PC-9 (cell line): ENCODE results near the gene PRSS50. TPM values are rescaled to one million over a fixed set of nuclear protein-coding genes. Genes with fewer than 3 reads are reported as not detected.

Source experiments
- BruUV-seq: library from RNA; stranded (reverse); fragments of 400-500 nt; replicated peaks from 2 replicates; lab custom pipeline; 2021; lab: Mats Ljungman, UMichigan
- CTCF ChIA-PET: fragments of 300-600 bp; sonication (Branson Sonifier 250); formaldehyde crosslinking; loops from one replicate; lab custom pipeline; 2022; ENCODE audit warnings: antibody characterized with exemption; lab: Charles Lee
- POLR2A ChIA-PET: fragments of 300-600 bp; sonication (Branson Sonifier 250); formaldehyde crosslinking; loops from one replicate; lab custom pipeline; 2022; ENCODE audit warnings: antibody characterized with exemption; ENCODE audit not compliant: unreplicated experiment; lab: Charles Lee
- DNase-seq, 2 experiments: peaks; one replicate each; pipeline versions ENCODE4 v3.0.0 to v3.0.0-alpha.2; 2015 to 2022; ENCODE audit warnings: mixed read lengths in 1 of 2
- H2AFZ ChIP-seq: fragments of 200-600 bp; sonication (generic); 2 replicates; pipeline ENCODE4 v1.8.1; 2017; ENCODE audit warnings: antibody characterized with exemption
- H3F3A ChIP-seq: fragments of 200-600 bp; sonication (generic); 2 replicates; pipeline ENCODE4 v1.8.1; 2017; ENCODE audit warnings: antibody characterized with exemption, mild to moderate bottlenecking, low read depth; ENCODE audit not compliant: insufficient read depth
- H3K27ac ChIP-seq: fragments of 200-600 bp; sonication (generic); 2 replicates; pipeline ENCODE4 v1.6.1; 2016; ENCODE audit warnings: mixed run types
- H3K27me3 ChIP-seq: fragments of 200-600 bp; sonication (generic); 2 replicates; pipeline ENCODE4 v1.6.1; 2016; ENCODE audit warnings: low read depth, mixed run types; ENCODE audit not compliant: insufficient read depth
- H3K36me3 ChIP-seq: fragments of 200-600 bp; sonication (generic); 2 replicates; pipeline ENCODE4 v1.6.1; 2016; ENCODE audit warnings: low read depth, mixed run types
- H3K4me1 ChIP-seq: fragments of 200-600 bp; sonication (generic); replicated peaks from 2 replicates; pipeline ENCODE4 v1.6.1; 2016; ENCODE audit warnings: mixed run types; ENCODE audit not compliant: insufficient read depth
- H3K4me2 ChIP-seq: fragments of 200-600 bp; sonication (generic); 2 replicates; pipeline ENCODE4 v1.6.1; 2017; ENCODE audit warnings: mixed run types
- H3K4me3 ChIP-seq: fragments of 200-600 bp; sonication (generic); 2 replicates; pipeline ENCODE4 v1.6.1; 2016; ENCODE audit warnings: mixed run types
- H3K79me2 ChIP-seq: fragments of 200-600 bp; sonication (generic); 2 replicates; pipeline ENCODE4 v1.6.1; 2017; ENCODE audit warnings: low read depth, mixed run types
- H3K9me2 ChIP-seq: fragments of 200-600 bp; sonication (generic); 2 replicates; pipeline ENCODE4 v1.8.1; 2017; ENCODE audit warnings: mild to moderate bottlenecking; ENCODE audit not compliant: insufficient read depth
- H3K9me3 ChIP-seq: fragments of 200-600 bp; sonication (generic); 2 replicates; pipeline ENCODE4 v1.8.1; 2016; ENCODE audit warnings: low read depth; ENCODE audit not compliant: insufficient read depth
- H4K20me1 ChIP-seq: fragments of 200-600 bp; sonication (generic); 2 replicates; pipeline ENCODE4 v1.8.1; 2017; ENCODE audit not compliant: insufficient read depth
- EZH2 ChIP-seq: fragments of 200-600 bp; sonication (generic); IDR thresholded peaks from 2 replicates; pipeline ENCODE4 v1.8.0; 2017; ENCODE audit warnings: antibody characterized with exemption, low read depth
- intact Hi-C: fragments of 100-400 bp; cut with micrococcal nuclease; formaldehyde crosslinking; loops from one replicate; pipeline ENCODE4 v1.10.0; 2022; ENCODE audit not compliant: unreplicated experiment
- total RNA-seq: library from RNA; stranded (reverse); gene quantifications from 2 replicates; pipeline ENCODE4 v1.2.3, GENCODE V29; 2021
- TF ChIP-seq, protein P1 (sequence below): fragments of 200-600 bp; sonication (generic); conservative IDR thresholded peaks from 2 replicates; pipeline ENCODE4 v1.6.1; 2017; ENCODE audit warnings: mixed run types, antibody characterized with exemption, mild to moderate bottlenecking, moderate library complexity

Gene PRSS50
- total RNA-seq, 1 experiment from 2014 or later = 0.50 TPM

DNA sequence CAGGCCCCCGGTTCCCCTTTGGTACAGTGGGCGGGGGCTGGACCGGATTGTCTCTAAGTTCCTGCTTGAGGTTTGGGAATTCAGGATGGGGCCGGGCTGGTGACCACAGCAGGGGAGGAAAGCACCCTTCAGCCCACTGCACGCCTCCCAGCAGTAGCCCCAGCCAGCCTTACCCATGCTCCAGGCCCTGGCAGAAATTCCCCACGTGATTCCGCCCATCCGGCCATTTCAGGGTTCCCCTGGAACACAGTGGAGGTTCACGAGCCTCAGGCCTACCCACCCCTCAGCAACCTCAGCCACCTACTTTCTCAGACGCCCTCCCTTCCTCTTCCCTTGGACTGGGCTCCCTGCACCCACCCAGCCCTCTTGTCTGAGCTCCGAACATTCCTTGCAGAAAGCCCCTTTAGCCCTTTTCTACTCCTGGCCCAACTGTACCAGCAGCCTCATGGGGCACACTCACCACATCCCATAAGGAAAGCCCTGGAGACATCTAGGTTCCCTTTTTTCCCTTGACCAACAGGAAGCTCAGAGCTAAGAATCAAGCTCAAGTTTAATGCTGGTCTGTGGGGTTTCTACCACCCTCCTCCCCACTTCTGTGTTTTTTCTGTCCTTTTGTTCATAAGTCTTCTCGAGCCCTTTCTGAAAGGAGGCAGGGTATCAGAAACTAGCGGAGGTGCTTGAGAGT, 35.7 kb downstream of the PRSS50 start:
- H2AFZ ChIP-seq = no peak overlapping the region
- no peaks in the 10 kb centered on the region for H3K27me3 ChIP-seq
- no peaks in the 10 kb centered on the region for H3F3A ChIP-seq
- no peaks in the 10 kb centered on the region for H3K9me2 ChIP-seq
- no peaks in the 10 kb centered on the region for H3K4me1 ChIP-seq
- H3K4me3 ChIP-seq = no peak overlapping the region
- TF ChIP-seq, protein P1, sequence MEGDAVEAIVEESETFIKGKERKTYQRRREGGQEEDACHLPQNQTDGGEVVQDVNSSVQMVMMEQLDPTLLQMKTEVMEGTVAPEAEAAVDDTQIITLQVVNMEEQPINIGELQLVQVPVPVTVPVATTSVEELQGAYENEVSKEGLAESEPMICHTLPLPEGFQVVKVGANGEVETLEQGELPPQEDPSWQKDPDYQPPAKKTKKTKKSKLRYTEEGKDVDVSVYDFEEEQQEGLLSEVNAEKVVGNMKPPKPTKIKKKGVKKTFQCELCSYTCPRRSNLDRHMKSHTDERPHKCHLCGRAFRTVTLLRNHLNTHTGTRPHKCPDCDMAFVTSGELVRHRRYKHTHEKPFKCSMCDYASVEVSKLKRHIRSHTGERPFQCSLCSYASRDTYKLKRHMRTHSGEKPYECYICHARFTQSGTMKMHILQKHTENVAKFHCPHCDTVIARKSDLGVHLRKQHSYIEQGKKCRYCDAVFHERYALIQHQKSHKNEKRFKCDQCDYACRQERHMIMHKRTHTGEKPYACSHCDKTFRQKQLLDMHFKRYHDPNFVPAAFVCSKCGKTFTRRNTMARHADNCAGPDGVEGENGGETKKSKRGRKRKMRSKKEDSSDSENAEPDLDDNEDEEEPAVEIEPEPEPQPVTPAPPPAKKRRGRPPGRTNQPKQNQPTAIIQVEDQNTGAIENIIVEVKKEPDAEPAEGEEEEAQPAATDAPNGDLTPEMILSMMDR = no peak
- no peak for TF ChIP-seq EZH2
- H3K79me2 ChIP-seq = no peaks in the 10 kb centered on the region
- no peaks in the 10 kb centered on the region for H4K20me1 ChIP-seq
- no TSS peak for BruUV-seq
- ChIA-PET POLR2A (interaction anchor here (0.5 kb wide), 1 partner anchor 10 kb away, joined by 3 read pairs; no protein-coding TSS in a partner anchor), CTCF (no interaction called here)
- intact Hi-C loops = no loop called here
- no peaks in the 10 kb centered on the region for H3K9me3 ChIP-seq
- DNase-seq = no peak
- H3K27ac ChIP-seq = no peak overlapping the region
- H3K4me2 ChIP-seq = no peak overlapping the region
- no peaks in the 10 kb centered on the region for H3K36me3 ChIP-seq

DNA sequence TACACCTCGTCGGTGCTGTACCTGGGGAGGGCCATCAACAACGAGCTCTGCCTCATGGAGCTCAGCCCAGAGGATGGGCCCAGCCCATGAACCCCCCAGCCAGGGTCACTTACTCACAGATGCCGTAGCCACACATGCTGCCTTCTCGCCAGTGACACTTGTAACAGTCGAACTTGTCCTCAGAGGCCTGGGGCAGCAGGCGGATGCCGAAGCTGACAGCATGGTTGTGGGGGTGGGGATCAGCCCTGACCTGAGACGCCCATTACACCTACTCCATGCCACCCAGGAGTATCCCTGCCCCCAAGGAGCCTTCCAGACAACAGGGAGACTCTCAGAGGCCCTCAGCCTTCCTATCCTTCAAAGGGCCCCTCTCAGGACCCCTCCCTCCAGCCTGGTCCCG, 36.3 kb downstream of the PRSS50 start:
- H3K27ac ChIP-seq = no peak overlapping the region
- no peak overlapping the region for H2AFZ ChIP-seq
- intact Hi-C loops = no loop called here
- ChIA-PET CTCF (no interaction called here), POLR2A (no interaction called here)
- no peak for TF ChIP-seq EZH2
- TF ChIP-seq, protein P1 = no peak
- no peaks in the 10 kb centered on the region for H3K9me3 ChIP-seq
- H4K20me1 ChIP-seq = no peaks in the 10 kb centered on the region
- no peak overlapping the region for H3K4me2 ChIP-seq
- no peak overlapping the region for H3K4me3 ChIP-seq
- H3K27me3 ChIP-seq = no peaks in the 10 kb centered on the region
- BruUV-seq = no TSS peak
- H3F3A ChIP-seq = no peaks in the 10 kb centered on the region
- H3K4me1 ChIP-seq = no peaks in the 10 kb centered on the region
- DNase-seq = no peak
- no peaks in the 10 kb centered on the region for H3K9me2 ChIP-seq
- no peaks in the 10 kb centered on the region for H3K79me2 ChIP-seq
- no peaks in the 10 kb centered on the region for H3K36me3 ChIP-seq

DNA sequence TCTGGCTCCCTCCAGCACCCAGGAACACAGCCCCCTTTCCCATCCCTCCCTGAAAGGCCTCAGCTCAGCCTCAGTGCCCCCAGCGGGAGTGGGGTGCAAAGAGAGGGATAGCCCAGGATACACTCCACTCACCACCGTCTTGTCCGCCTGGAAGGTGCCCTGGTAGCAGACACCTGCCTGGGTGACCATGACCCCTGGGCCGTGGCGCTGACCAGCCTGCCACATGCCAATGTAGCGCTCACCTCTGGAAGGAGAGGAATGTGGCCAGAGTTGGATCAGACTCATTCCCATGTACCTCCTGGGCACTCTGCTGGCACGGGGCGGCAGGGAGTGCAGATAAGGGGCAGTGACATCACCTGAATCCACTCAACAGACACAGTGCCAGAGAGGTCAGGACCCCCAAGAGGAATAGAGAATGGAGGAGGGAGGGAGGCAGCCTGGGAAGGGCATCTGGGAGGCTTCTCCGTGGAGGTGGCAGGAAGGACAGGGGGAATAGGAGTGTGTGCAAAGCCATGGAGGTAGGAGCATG, 37.3 kb downstream of the PRSS50 start:
- H3K9me3 ChIP-seq = no peaks in the 10 kb centered on the region
- H3K4me3 ChIP-seq = no peak overlapping the region
- H3K27ac ChIP-seq = no peak overlapping the region
- DNase-seq = no peak
- no peaks in the 10 kb centered on the region for H3K36me3 ChIP-seq
- no peaks in the 10 kb centered on the region for H3K9me2 ChIP-seq
- H4K20me1 ChIP-seq = no peaks in the 10 kb centered on the region
- H3K79me2 ChIP-seq = no peaks in the 10 kb centered on the region
- intact Hi-C loops = no loop called here
- H3K4me2 ChIP-seq = no peak overlapping the region
- no peak overlapping the region for H2AFZ ChIP-seq
- CTCF ChIA-PET = no interaction called here
- TF ChIP-seq, protein P1 = no peak
- TF ChIP-seq EZH2 = no peak
- H3K4me1 ChIP-seq = no peaks in the 10 kb centered on the region
- no peaks in the 10 kb centered on the region for H3F3A ChIP-seq
- H3K27me3 ChIP-seq = no peaks in the 10 kb centered on the region
- POLR2A ChIA-PET = interaction anchor here (0.6 kb wide), 1 partner anchor 120 kb away, joined by 3 read pairs; no protein-coding TSS in a partner anchor
- no TSS peak for BruUV-seq
